ENCODE results near the gene C3orf20.

C3orf20 gene

DNA sequence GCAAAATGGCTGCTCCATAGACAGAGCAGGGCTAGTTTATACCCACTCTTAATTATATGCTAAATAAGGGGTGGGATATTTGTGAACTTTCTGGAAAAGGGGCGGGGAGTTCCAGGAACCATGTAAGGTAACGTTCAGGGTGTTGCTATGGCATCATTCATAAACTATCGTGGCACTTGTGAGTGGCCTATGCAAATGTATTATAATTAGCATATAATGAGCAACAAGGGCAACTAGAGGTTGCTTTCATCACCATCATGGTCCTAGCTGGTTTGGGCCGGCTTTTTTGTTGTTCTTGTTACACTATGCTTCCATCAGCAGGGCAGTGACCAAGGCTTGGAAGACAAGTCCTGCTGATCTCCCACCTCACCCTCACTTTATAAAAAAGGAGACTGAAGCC, 100.6 kb downstream of the C3orf20 start:
- no peak for DNase-seq (ENCODE audit: low read depth)
- TF ChIP-seq, protein P1, sequence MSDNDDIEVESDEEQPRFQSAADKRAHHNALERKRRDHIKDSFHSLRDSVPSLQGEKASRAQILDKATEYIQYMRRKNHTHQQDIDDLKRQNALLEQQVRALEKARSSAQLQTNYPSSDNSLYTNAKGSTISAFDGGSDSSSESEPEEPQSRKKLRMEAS (IDR thresholded peaks at IDR 0.05; ENCODE audit: low read depth, low read length): no peak
- TF ChIP-seq MYC (IDR thresholded peaks at IDR 0.05; ENCODE audit: low read depth, low read length) (no peak), CTCF (IDR thresholded peaks at IDR 0.05; ENCODE audit: low read depth, low read length) (no peak), POLR2A (IDR thresholded peaks at IDR 0.05; ENCODE audit: extremely low read depth, insufficient read length) (no peak)
- no peak overlapping the region for H3K4me3 ChIP-seq (ENCODE audit: low read depth, low read length)

DNA sequence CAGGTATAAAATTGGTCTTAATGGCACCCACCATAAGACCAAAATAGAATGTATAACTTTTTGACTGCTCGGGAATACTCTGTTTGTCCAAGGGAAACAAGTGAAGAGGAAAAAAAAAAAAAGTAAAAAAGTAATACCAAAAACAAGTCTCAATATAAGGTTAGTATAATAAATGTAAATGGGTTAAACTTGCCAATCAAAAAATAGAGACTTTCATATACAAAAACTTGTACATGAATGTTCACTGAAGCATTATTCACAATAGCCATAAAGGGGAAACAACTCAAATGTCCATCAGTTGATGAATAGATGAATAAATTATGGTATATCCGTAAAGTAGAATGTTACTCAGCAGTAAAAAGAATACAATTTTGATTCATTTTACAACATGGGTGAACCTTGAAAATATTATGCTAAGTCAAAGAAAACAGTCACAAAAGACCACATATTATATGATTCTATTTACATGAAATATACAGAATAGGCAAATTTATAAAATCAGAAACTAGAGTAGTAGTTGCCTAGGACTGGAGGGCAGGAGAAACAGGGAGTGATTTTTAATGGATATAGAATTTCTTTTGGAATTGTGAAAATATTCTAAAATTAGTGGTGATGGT, 104.2 kb downstream of the C3orf20 start:
- no peak overlapping the region for H3K4me3 ChIP-seq (ENCODE audit: low read depth, low read length)
- no peak for DNase-seq (ENCODE audit: low read depth)
- TF ChIP-seq CTCF (IDR thresholded peaks at IDR 0.05; ENCODE audit: low read depth, low read length) (no peak), POLR2A (IDR thresholded peaks at IDR 0.05; ENCODE audit: extremely low read depth, insufficient read length) (no peak), MYC (IDR thresholded peaks at IDR 0.05; ENCODE audit: low read depth, low read length) (no peak)
- TF ChIP-seq, protein P1 (IDR thresholded peaks at IDR 0.05; ENCODE audit: low read depth, low read length): no peak

DNA sequence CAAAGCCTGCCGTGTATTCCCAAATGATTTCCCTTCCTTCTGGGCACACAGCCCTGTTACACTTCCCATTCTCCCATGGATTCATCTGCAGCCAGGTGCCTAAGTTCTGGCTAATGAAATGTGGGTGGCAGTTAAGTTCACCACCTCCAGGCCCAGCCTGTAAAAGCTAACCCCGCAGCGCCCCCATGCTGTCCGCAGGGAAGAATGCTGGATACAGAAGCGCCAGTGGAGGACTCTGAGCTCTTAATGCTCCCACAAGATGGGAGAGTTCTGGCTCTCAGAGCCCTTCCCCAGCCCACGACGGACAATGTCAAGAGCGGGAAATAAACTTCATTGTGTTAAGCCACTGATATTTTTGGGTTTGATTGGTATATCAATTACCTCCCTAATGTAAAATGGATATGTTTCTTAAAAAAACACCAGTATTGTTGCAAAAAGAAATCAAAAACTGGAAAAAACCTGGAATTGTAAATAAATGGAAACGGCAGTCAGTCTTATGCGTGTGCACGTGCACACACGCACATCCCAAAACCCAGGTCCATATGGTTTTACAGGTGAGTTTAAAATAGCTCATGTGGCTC, 106.1 kb downstream of the C3orf20 start:
- TF ChIP-seq POLR2A (IDR thresholded peaks at IDR 0.05; ENCODE audit: extremely low read depth, insufficient read length) (no peak), MYC (IDR thresholded peaks at IDR 0.05; ENCODE audit: low read depth, low read length) (no peak), CTCF (IDR thresholded peaks at IDR 0.05; ENCODE audit: low read depth, low read length) (peak; percentile 81)
- DNase-seq (ENCODE audit: low read depth): peak; percentile 70
- H3K4me3 ChIP-seq (ENCODE audit: low read depth, low read length): no peak overlapping the region

DNA sequence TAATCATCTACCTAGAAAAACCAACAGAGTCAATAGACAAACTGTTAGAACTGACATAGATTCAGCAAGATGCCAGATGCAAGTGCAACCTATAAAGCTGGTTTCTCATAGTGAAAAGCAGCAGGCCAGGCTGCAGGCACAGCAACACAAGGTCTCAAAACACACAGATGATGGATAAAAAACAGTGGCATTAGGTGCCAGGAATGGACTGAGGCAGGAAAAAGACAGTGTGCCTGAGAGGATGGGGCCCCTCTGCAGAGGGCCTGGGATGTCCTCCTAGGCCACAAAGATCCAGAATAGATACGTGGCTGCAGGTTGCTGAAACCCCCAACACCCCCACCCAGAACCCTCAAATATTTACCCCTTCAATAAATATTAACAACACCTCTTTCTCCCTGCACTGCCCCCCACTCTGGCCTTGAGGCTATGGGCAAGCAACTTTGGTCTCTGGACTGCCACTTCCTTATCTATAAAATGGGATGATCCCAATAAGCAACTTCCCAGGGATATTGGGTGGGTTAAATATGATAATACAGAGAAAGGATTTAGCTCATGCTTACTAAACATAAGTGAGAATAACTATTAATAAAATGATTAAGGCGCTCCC, 108.6 kb downstream of the C3orf20 start:
- DNase-seq (ENCODE audit: low read depth): no peak
- TF ChIP-seq CTCF (IDR thresholded peaks at IDR 0.05; ENCODE audit: low read depth, low read length): no peak
- TF ChIP-seq POLR2A (IDR thresholded peaks at IDR 0.05; ENCODE audit: extremely low read depth, insufficient read length): no peak
- TF ChIP-seq MYC (IDR thresholded peaks at IDR 0.05; ENCODE audit: low read depth, low read length): no peak
- TF ChIP-seq, protein P1 (IDR thresholded peaks at IDR 0.05; ENCODE audit: low read depth, low read length): no peak

DNA sequence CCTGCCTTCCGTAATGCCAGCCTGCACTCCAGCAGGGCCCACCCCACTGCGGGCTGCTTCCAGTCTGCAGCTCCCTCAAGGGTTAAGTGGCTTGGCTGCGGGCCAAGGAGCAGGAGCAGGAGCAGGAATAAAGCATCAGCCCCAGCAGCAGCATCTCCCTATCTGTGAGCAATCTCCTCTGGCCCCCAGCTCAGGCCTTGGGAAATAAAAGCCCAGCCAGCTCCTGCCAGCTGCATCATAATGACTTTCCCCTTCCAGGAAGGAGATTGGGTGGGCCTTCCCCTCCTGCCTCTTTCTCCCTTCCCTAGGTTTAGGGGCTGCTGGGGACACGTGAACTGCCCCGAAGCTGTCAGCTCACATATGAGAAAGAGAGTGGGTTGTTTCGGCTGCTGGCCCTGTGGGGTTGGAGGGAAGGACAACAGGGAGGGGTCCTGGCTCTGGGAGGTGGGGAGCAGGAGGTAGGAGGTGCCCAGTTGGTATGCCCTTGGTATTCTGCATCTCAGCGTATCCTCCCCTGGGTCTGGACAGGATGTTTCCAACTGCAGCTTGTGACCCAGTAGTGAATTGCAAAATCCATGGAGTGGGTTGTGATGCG, 109.2 kb downstream of the C3orf20 start:
- TF ChIP-seq CTCF (IDR thresholded peaks at IDR 0.05; ENCODE audit: low read depth, low read length) (no peak), POLR2A (IDR thresholded peaks at IDR 0.05; ENCODE audit: extremely low read depth, insufficient read length) (no peak)

More for the DNA sequence above, 108.6 kb downstream of the C3orf20 start:
- no peak overlapping the region for H3K4me3 ChIP-seq (ENCODE audit: low read depth, low read length)

More for the DNA sequence above, 109.2 kb downstream of the C3orf20 start:
- H3K4me3 ChIP-seq (ENCODE audit: low read depth, low read length): no peak overlapping the region
- DNase-seq (ENCODE audit: low read depth): no peak
